ENCODE results near the gene CTXN3. TPM values are rescaled to one million over a fixed set of nuclear protein-coding genes. Genes with fewer than 3 reads are reported as not detected.

CTXN3 gene
- total RNA-seq, 2 donors from 2014 or later: not detected

- TF ChIP-seq, protein P1, sequence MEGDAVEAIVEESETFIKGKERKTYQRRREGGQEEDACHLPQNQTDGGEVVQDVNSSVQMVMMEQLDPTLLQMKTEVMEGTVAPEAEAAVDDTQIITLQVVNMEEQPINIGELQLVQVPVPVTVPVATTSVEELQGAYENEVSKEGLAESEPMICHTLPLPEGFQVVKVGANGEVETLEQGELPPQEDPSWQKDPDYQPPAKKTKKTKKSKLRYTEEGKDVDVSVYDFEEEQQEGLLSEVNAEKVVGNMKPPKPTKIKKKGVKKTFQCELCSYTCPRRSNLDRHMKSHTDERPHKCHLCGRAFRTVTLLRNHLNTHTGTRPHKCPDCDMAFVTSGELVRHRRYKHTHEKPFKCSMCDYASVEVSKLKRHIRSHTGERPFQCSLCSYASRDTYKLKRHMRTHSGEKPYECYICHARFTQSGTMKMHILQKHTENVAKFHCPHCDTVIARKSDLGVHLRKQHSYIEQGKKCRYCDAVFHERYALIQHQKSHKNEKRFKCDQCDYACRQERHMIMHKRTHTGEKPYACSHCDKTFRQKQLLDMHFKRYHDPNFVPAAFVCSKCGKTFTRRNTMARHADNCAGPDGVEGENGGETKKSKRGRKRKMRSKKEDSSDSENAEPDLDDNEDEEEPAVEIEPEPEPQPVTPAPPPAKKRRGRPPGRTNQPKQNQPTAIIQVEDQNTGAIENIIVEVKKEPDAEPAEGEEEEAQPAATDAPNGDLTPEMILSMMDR (IDR thresholded peaks at IDR 0.05): no peak
- no peaks in the 10 kb centered on the region for H3K9me3 ChIP-seq
- no peaks in the 10 kb centered on the region for H3K4me1 ChIP-seq
- H3K9ac ChIP-seq (ENCODE audit: low read depth in 2 of 2, low read length in 2 of 2): no peak overlapping the region
- intact Hi-C loops (cut with DNase I): no loop called here
- no peaks in the 10 kb centered on the region for H3K27me3 ChIP-seq
- no peaks in the 10 kb centered on the region for H3K36me3 ChIP-seq
- DNase-seq: no peak
- H3K27ac ChIP-seq: no peak overlapping the region
- no peak overlapping the region for H3K4me3 ChIP-seq
These were observed 45.8 kb downstream of the CTXN3 start for GRCh38 chr5:127694518-127695171.

- H3K4me1 ChIP-seq: no peaks in the 10 kb centered on the region
- no peaks in the 10 kb centered on the region for H3K9me3 ChIP-seq
- intact Hi-C loops (cut with DNase I): no loop called here
- no peak for DNase-seq
- TF ChIP-seq, protein P1 (IDR thresholded peaks at IDR 0.05): no peak
- H3K27me3 ChIP-seq: no peaks in the 10 kb centered on the region
- H3K4me3 ChIP-seq: no peak overlapping the region
- no peak overlapping the region for H3K9ac ChIP-seq (ENCODE audit: low read depth in 2 of 2, low read length in 2 of 2)
- no peak overlapping the region for H3K27ac ChIP-seq
- H3K36me3 ChIP-seq: no peaks in the 10 kb centered on the region
These were observed 46.5 kb downstream of the CTXN3 start for GRCh38 chr5:127695346-127695745.

- intact Hi-C loops (cut with DNase I): no loop called here
- H3K27me3 ChIP-seq: no peaks in the 10 kb centered on the region
- H3K27ac ChIP-seq: no peak overlapping the region
- H3K4me1 ChIP-seq: no peaks in the 10 kb centered on the region
- no peak overlapping the region for H3K9ac ChIP-seq (ENCODE audit: low read depth in 2 of 2, low read length in 2 of 2)
- H3K9me3 ChIP-seq: no peaks in the 10 kb centered on the region
- no peaks in the 10 kb centered on the region for H3K36me3 ChIP-seq
- TF ChIP-seq, protein P1 (IDR thresholded peaks at IDR 0.05): no peak
- no peak for DNase-seq
- no peak overlapping the region for H3K4me3 ChIP-seq
These were observed 47.8 kb downstream of the CTXN3 start for GRCh38 chr5:127696683-127697082.

GRCh38 chr5:127697894-127698600 lies 49.2 kb downstream of the CTXN3 start:
- TF ChIP-seq, protein P1 (IDR thresholded peaks at IDR 0.05): no peak
- Histone ChIP-seq H3K9ac (ENCODE audit: low read depth in 2 of 2, low read length in 2 of 2) (no peak overlapping the region), H3K27me3 (no peaks in the 10 kb centered on the region), H3K4me3 (no peak overlapping the region), H3K9me3 (no peaks in the 10 kb centered on the region), H3K4me1 (no peaks in the 10 kb centered on the region), H3K27ac (no peak overlapping the region), H3K36me3 (no peaks in the 10 kb centered on the region)
- DNase-seq: no peak
- intact Hi-C loops (cut with DNase I): no loop called here

DNA sequence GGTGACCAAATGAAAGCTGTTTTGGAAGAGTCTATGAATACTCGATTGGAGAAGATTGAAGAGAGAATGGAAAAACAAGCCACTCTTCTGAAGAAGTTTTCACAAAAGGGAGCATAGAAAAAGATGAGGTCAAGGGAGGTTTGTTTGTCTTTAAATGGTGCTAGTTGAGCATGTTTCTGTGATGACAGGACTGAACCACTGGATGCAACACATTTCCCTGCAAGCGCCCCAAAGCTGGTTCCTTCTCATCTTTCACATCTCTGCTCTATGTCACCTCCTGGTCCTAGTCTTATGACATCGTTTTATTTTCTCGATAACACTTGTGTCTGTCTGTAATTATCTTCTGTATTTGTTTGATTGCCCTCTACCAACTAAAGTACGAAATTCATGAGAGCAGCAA lies 50.5 kb downstream of the CTXN3 start:
- intact Hi-C loops (cut with DNase I): no loop called here
- no peak overlapping the region for H3K27ac ChIP-seq

More for the DNA sequence above, 50.5 kb downstream of the CTXN3 start:
- Histone ChIP-seq H3K9me3 (no peaks in the 10 kb centered on the region), H3K4me1 (no peaks in the 10 kb centered on the region), H3K27me3 (no peaks in the 10 kb centered on the region), H3K9ac (ENCODE audit: low read depth in 2 of 2, low read length in 2 of 2) (no peak overlapping the region), H3K4me3 (no peak overlapping the region), H3K36me3 (no peaks in the 10 kb centered on the region)
- DNase-seq: no peak
- TF ChIP-seq, protein P1 (IDR thresholded peaks at IDR 0.05): no peak

All from colonic mucosa (tissue), 4 donors.